OCI-LY3 (cell line): ENCODE measurements around the gene TPX2.
A peak's percentile ranks its signal among the peaks of the same experiment; 100 is the strongest.

Experiments used
- H2AFZ ChIP-seq: fragments of 200-600, 300-600 bp; shearing (Covaris generic); 2 replicates; pipeline ENCODE4 v1.6.0; 2014; ENCODE audit warnings: antibody characterized with exemption, low read depth, low read length
- H3K27ac ChIP-seq: fragments of 200-600, 300-600 bp; sonication (generic); 2 replicates; pipeline ENCODE4 v1.5.1; 2014; ENCODE audit warnings: mild to moderate bottlenecking, low read length, moderate library complexity, mixed read lengths
- H3K27me3 ChIP-seq: fragments of 200-600, 300-600 bp; sonication (generic); 2 replicates; pipeline ENCODE4 v1.6.1; 2014; ENCODE audit warnings: low read depth, low read length, mixed read lengths
- H3K36me3 ChIP-seq: fragments of 200-600, 300-600 bp; sonication (generic); replicated peaks from 2 replicates; pipeline ENCODE3; 2014; ENCODE audit warnings: low read depth, low read length, mixed read lengths
- H3K4me1 ChIP-seq: fragments of 300-600, 200-600 bp; sonication (generic); 2 replicates; pipeline ENCODE4 v1.6.1; 2014; ENCODE audit warnings: low read length, mixed read lengths
- H3K4me2 ChIP-seq: fragments of 200-600, 300-600 bp; sonication (generic); 2 replicates; pipeline ENCODE4 v1.6.1; 2014; ENCODE audit warnings: low read length, mixed read lengths
- H3K4me3 ChIP-seq: fragments of 300-600, 200-600 bp; sonication (generic); 2 replicates; pipeline ENCODE4 v1.5.1; 2014; ENCODE audit warnings: antibody characterized with exemption, mild to moderate bottlenecking, low read length, moderate library complexity
- H3K79me2 ChIP-seq: fragments of 300-600, 200-600 bp; shearing (Covaris generic); 2 replicates; pipeline ENCODE4 v1.6.1; 2014; ENCODE audit warnings: mild to moderate bottlenecking, low read length, mixed read lengths
- H3K9ac ChIP-seq: fragments of 300-600, 200-600 bp; shearing (Covaris generic); 2 replicates; pipeline ENCODE4 v1.6.0; 2014; ENCODE audit warnings: mild to moderate bottlenecking, low read length, moderate library complexity
- H3K9me3 ChIP-seq: fragments of 200-600, 300-600 bp; shearing (Covaris generic); 2 replicates; pipeline ENCODE4 v1.6.1; 2014; ENCODE audit warnings: low read length, mixed read lengths; ENCODE audit not compliant: insufficient read depth
- H4K20me1 ChIP-seq: fragments of 200-600, 300-600 bp; sonication (generic); 2 replicates; pipeline ENCODE4 v1.6.1; 2016; ENCODE audit warnings: low read length, mixed read lengths; ENCODE audit not compliant: insufficient read depth
- EZH2phosphoT487 ChIP-seq: fragments of 200-600 bp; shearing (Covaris generic); IDR thresholded peaks from 2 replicates; pipeline ENCODE4 v1.6.1; 2018; ENCODE audit warnings: antibody characterized with exemption, mixed run types, low read depth
- TF ChIP-seq, protein P1 (sequence below): fragments of 200-600, 300-600 bp; sonication (generic); IDR thresholded peaks from 2 replicates; pipeline ENCODE4 v1.5.1; 2014; ENCODE audit warnings: antibody characterized with exemption, low read length, low read depth

The TPX2 gene

DNA sequence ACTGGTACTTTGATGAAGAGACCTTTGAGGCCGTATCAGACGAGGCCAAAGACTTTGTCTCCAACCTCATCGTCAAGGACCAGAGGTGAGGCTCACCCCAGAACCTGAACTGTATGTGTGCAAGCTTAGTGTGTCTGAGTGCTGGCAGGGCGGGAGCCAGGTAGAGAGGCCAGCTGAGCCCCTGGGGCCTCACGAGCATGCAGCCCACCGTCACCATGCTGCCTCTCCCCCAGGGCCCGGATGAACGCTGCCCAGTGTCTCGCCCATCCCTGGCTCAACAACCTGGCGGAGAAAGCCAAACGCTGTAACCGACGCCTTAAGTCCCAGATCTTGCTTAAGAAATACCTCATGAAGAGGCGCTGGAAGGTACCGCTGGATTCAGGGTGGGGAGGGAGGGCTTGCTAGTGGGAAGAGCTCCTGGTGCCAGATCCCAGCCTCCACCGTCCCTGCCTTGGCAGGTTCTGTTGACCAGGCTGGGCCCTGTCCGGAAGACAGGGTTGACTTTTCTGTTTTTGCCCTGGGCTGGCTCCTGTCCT is 92.7 kb downstream of the TPX2 start:
- no peaks in the 10 kb centered on the region for H3K9me3 ChIP-seq
- no peak overlapping the region for H3K4me2 ChIP-seq
- H2AFZ ChIP-seq: no peak overlapping the region
- TF ChIP-seq, protein P1, sequence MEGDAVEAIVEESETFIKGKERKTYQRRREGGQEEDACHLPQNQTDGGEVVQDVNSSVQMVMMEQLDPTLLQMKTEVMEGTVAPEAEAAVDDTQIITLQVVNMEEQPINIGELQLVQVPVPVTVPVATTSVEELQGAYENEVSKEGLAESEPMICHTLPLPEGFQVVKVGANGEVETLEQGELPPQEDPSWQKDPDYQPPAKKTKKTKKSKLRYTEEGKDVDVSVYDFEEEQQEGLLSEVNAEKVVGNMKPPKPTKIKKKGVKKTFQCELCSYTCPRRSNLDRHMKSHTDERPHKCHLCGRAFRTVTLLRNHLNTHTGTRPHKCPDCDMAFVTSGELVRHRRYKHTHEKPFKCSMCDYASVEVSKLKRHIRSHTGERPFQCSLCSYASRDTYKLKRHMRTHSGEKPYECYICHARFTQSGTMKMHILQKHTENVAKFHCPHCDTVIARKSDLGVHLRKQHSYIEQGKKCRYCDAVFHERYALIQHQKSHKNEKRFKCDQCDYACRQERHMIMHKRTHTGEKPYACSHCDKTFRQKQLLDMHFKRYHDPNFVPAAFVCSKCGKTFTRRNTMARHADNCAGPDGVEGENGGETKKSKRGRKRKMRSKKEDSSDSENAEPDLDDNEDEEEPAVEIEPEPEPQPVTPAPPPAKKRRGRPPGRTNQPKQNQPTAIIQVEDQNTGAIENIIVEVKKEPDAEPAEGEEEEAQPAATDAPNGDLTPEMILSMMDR: no peak
- H3K27ac ChIP-seq: no peak overlapping the region
- H4K20me1 ChIP-seq: no peaks in the 10 kb centered on the region
- no peaks in the 10 kb centered on the region for H3K27me3 ChIP-seq
- no peaks in the 10 kb centered on the region for H3K79me2 ChIP-seq
- no peak overlapping the region for H3K9ac ChIP-seq
- H3K4me3 ChIP-seq: no peak overlapping the region
- no peaks in the 10 kb centered on the region for H3K36me3 ChIP-seq
- peaks cover 7% of the 10 kb centered on the region for H3K4me1 ChIP-seq

DNA sequence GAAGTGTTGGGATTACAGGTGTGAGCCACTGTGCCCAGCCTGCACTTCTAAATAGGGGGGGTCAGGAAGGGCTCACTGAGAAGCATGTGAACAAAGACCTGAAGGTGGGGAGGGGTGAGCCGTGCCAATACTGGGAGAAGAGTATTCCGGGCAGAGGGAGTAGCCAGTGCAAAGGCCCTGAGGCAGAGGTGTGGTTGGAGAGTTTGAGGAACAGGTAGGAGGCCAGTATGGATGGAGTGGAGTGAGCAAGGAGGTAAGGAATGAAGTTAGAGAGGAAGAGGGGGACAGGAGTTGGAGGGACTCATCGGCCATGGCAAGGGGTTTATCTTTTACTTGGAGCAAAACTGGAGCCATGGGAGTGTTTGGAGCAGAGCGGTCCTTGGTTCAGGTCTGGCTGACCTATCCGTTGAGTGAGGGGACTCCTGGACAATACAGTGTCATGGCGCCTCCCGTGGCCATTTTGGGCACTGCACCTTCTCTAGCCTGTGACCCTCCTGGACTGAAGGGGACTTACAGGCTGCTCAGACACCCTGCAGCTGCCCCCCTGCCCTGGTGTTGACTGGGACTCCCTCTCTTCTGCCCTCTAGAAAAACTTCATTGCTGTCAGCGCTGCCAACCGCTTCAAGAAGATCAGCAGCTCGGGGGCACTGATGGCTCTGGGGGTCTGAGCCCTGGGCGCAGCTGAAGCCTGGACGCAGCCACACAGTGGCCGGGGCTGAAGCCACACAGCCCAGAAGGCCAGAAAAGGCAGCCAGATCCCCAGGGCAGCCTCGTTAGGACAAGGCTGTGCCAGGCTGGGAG is 94.2 kb downstream of the TPX2 start:
- Histone ChIP-seq H3K79me2 (no peaks in the 10 kb centered on the region), H3K36me3 (no peaks in the 10 kb centered on the region), H3K4me2 (no peak overlapping the region), H2AFZ (no peak overlapping the region), H3K9ac (no peak overlapping the region), H3K4me3 (no peak overlapping the region), H4K20me1 (no peaks in the 10 kb centered on the region), H3K4me1 (peaks cover 7% of the 10 kb centered on the region), H3K27me3 (0 out of 2 replicates have a peak, but pooled peaks cover 3% of the 10 kb centered on the region), H3K9me3 (no peaks in the 10 kb centered on the region), H3K27ac (no peak overlapping the region)
- TF ChIP-seq, protein P1: peak; percentile 89
- TF ChIP-seq EZH2phosphoT487: no peak

DNA sequence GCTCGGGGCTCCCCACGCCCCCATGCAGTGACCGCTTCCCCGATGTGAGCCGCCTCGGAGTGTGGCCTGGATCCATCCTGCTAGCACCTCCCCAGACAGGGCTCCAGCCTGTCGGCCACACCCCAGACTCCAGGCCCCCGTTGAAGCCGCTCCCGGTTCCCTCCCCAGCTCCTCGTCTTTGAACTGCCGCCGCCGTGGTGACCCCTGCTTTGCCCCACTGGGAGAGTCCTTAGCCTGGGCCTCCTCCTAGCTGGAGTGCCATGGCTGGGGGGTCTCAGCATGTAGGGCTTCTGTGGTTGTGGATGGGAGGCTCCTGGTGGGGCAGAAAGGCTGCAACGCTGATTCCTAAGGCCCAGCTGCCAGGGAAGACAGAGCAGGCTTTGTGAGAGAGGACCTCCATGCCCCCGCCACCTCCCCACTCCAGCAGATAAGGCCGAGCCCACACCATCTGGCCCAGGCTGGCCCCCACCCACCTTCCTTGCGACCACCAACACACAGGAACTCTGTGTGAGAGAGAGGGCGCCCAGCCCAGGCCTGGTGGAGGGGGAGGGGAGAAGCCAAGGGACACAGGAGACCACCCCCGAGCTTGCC is 94.9 kb downstream of the TPX2 start:
- H4K20me1 ChIP-seq: no peaks in the 10 kb centered on the region
- no peak overlapping the region for H3K27ac ChIP-seq
- H3K36me3 ChIP-seq: no peaks in the 10 kb centered on the region
- H3K4me2 ChIP-seq: no peak overlapping the region
- no peak for TF ChIP-seq EZH2phosphoT487
- TF ChIP-seq, protein P1: no peak
- no peaks in the 10 kb centered on the region for H3K9me3 ChIP-seq
- H2AFZ ChIP-seq: no peak overlapping the region
- peaks cover 7% of the 10 kb centered on the region for H3K4me1 ChIP-seq
- no peaks in the 10 kb centered on the region for H3K79me2 ChIP-seq
- no peak overlapping the region for H3K4me3 ChIP-seq
- no peak overlapping the region for H3K9ac ChIP-seq
- H3K27me3 ChIP-seq: 0 out of 2 replicates have a peak, but pooled peaks cover 3% of the 10 kb centered on the region

DNA sequence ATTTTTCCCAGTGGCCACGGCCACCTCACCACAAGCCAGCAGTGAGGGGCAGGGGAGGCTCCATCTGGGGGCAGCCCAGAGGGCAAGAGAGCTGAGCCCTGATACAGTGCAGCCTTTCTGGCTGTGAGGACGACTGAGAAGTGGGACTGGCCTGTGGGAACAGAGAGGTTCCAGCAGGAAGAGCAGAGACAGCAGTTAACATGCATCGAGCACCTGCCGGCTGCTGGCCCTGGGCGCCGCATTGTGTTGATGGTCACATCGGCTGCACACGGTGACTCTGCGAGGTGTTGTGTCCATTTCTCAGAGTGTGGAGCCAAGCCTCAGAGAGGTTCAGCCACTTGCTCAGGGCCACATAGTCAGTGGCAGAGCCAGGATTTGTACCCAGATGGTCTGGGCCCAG is 96.5 kb downstream of the TPX2 start:
- Histone ChIP-seq H3K4me3 (no peak overlapping the region), H3K9me3 (no peaks in the 10 kb centered on the region), H3K36me3 (no peaks in the 10 kb centered on the region), H3K27ac (no peak overlapping the region), H3K27me3 (0 out of 2 replicates have a peak, but pooled peaks cover 3% of the 10 kb centered on the region), H4K20me1 (no peaks in the 10 kb centered on the region), H3K4me2 (no peak overlapping the region), H3K4me1 (peaks cover 7% of the 10 kb centered on the region), H3K9ac (no peak overlapping the region), H3K79me2 (no peaks in the 10 kb centered on the region), H2AFZ (no peak overlapping the region)
- TF ChIP-seq EZH2phosphoT487: no peak
- TF ChIP-seq, protein P1: no peak
